NCI-H2227 treated with DMSO at 0.1 percent for 48 hours (cell line): ENCODE results near the gene SEPTIN2.
"Not testable (repeated sequence)": the region's sequence is repeated elsewhere in the genome, so short reads cannot be mapped to it uniquely, and the experiment has no call there.

Experiments used
- DNase-seq: peaks from one replicate; lab custom pipeline; 2025; lab: John Stamatoyannopoulos, UW

The SEPTIN2 gene

DNA sequence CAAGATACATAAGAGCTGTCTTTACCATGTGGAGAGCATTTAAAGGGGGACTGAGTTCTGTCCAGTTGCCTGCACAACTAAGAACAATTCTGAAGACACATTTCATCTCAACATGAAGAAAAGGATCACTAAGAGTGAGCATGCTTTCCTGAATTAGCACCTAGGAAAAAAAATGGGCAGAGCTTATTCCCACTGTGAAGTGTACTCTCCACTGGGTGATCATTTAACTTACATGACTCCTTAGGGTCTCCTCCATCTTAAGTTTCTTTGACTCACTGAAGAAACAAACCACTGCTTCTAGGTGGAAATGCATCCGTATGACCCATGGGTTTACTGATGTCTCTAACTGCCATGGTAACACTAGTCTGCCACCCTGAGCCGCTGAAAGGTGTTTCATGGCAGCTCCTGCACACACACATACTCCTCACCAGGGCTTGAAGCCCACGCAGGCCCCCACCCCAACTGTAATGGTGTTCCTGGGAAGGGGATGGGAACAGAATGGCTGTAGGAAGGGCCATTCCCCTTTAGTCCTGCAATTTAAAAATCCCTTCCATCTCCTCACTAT, 27.3 kb upstream of the SEPTIN2 start:
- no peak for DNase-seq

DNA sequence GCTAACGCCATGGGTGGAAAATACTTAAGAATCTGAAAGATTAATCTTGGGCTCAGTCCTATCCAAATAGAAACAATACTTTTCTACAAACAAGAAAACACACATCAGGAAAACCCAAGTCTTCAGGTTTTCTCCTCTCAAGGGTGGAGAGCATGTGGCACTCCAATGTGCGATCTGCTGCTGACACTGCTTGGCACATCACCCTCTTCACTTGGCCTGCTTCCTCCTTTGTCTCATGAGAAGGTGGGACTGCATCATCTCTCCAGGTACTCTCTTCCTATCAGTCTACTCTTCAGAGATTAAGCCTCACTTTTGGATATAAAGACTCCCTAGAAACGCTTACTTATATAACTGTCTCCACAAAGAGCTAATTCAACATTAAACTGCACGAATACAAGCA, 26.7 kb upstream of the SEPTIN2 start:
- DNase-seq: no peak

DNA sequence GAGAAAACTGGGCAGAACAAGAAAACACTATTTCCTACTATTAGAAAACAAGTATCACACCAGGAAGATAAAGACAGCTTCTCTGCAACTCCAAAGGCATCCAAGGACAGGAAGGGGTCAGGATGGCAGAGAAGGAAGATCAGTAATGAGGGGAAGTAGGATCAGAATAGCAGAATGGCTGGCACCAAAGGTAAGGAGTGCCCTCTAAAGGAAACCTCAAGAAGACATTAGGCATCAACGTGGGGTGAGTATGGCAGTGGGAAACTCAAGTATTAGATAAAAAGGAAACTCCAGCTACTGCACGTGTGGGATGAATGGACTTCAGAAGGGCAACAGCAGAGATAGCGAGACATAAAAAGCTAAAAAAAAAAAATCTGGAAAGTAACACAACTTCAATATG, 26.1 kb upstream of the SEPTIN2 start:
- no peak for DNase-seq

DNA sequence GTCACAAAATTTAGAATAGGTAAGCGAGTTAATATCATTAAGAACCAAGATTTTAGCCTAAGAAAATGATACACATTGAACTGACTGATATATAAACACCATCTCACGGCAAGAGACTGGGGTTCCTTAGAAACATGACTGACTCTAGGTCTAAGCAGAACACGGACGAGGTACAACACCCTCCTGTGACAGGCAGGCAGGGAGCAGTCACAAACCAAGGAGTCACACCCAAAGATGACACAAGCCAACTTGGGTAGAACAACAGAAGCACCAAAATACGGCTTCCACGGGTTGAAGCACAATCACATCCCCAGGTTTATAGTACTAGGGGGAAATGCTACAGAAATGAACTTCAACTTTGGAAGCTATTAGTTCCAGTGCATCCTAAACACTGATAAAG, 24.6 kb upstream of the SEPTIN2 start:
- DNase-seq: no peak

DNA sequence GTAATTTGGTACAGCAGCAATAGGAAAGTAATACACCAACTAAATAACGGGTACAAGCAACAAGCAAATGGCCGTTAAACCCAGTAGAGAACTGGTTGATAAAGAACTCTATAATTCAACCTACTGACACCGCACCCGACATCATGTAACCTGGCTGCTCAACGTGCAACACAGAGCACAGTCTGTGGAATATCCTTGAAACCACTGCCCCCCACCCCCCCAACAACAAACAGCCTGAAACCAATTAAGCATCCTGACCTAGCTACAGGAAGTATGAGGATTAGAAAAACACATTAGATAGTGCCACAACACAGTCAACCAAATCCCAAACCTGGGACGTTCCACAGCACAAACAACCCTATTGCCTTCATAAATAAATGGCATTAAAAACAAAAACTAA, 23.7 kb upstream of the SEPTIN2 start:
- no peak for DNase-seq

DNA sequence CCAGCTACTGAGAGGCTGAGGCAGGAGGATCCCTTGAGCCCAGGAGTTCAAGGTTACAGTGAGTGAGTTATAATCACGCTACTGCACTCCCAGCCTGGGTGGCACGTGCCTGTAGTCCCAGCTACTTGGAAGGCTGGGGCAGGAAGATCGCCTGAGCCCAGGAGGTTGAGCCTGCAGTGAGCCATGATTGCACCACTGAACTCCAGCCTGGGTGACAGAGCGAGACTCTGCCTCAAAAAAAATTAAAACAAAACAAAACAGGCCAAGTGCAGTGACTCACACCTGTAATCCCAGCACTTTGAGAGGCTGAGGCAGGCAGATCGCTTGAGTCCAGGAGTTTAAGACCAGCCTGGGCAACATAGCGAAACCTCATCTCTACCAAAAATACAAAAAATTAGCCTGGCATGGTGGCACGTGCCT, 22.3 kb upstream of the SEPTIN2 start:
- DNase-seq: not testable (repeated sequence)

DNA sequence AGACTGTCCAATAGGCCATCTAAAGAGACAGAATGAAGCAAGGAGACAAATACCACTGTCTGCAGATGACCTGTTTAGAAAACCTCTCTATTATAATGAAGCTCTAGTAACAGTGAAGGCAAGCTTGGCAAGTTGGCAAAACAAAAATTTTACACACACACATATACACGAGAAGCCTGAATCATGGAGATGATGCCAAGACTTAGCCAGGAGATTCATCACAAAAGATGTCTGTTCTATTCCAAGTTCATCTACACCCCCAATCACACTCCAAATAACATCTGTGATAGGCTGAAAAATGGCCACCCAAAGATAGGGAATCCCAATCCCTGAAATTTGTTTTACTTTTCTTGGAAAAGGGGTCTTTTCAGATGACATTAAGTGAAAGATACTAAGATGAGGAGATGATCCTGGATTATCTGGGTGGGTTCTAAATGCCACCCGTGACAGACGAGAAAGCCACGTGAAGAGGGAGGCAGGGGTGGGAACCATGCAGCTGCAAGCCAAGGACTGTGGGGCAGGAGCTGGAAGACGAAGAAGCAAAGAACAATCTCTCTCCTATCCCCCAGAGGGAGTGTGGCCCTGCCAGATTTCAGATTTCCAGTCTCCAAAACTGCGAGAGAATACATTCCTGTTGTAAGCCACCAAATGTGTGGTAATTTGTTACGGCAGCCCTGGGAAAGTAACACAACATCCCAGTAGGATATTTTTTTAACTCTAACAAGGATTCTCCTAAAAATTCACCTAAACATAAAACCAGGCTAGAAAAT, 20.2 kb upstream of the SEPTIN2 start:
- DNase-seq: no peak

DNA sequence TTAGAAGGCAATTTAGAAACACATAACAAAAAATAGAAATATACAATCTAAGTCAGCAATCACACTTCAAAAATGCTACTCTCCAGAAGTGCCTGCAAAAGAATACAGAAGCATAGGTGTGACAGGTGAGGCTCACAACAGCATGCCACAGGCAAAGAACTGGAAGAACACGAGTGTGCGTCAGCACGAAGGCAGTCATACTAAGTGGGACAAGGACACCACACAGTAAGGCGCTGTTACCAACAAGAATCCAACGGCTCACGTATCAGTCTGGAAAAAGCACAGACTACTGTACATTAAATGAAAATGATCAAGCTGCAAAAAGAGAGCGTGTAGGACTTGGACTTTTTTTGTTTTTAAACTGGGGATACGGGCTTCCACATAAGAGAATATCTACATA, 19.0 kb upstream of the SEPTIN2 start:
- no peak for DNase-seq

DNA sequence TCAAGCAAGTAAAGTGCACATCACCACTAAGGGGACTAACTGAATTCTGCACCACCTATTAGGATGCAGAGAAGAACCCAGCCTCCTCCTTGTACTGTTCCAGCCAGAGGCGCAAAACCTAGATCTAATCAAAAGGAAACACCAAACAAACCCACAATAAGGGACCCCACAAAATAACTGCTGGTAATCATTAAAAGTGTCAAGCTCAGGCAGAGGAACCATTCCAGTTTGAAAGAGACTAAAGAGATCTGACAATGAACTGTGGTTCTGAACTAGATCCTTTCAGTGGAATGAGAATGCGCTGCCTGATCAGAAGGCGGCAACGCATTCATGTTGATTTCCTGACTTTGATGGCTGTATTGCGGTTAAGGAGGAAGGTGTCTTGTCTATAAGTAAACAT, 17.1 kb upstream of the SEPTIN2 start:
- DNase-seq: no peak

DNA sequence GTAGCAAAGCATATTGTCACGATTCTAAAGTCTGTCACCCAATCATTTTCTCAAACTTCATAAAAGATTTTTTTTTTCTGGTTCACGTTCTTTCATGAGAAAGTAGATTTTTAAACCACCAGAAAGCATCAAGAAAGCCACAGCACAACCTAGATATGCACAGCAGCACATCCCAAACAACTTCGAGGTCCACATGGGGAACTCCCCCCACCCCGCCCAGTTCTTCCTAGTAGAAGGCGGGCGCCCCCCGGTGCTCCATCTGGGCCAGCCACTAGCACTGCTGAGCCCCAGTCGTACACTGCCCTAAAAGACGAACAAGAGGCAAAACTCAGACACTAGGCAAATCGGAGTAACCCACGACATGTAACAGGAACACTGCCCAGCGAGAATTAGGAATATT, 15.7 kb upstream of the SEPTIN2 start:
- DNase-seq: no peak

DNA sequence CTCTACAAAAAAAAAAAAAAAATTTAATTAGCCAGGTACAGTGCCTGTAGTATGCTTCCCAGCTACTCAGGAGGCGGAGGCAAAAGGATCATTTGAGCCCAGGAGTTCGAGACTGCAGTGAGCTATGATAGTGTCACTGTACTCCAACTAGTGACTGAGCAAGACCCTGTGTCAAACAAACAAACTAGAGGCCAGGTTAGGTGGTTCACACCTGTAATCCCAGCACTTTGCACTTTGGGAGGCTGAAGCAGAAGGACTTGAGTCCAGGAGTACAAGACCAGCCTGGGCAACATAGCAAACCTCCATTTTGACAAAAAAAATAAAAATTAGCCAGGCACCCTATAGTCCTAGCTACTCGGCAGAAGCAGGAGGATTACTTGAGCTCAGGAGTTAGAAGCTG, 13.6 kb upstream of the SEPTIN2 start:
- no peak for DNase-seq

DNA sequence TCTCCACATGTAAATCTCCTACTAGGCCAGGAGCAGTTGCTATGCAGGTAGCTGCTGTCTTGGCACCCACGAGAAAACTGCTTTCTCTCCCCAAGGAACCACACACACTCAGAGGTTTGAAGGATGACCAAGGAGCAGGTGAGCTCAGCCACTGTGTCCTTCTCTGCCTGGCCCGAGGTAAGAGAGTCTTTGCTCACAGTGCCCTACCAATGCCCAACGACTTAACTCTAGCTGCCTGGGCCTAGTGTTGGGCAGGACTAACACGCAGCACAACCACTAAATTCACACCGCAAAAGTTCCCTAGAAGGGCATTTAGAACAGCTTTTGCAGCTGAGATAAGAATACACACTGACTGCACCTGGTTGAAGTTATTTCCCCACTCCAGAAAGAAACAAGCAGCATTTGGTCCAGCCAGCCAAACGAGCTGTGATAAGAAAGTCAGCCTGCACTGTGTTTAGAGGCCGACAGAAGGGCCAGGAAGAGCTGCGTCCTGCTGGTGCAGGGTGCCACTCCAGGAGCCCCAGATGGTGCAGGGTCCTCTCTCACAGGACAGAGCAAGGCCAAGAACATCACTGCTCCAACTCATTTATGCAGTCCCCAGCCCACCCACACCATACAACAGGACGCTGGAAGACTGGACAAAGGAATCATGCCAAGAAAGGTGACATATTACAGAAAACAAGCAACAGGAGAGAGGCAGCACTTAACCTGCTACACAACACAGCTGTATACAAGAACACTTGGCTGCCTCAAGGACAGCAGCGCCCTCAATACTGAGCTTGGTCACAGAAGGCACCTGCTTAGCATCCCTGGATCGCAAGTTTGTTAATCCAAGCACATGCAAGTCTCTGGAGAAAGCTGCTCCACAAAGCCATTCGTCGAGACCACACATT, 12.7 kb upstream of the SEPTIN2 start:
- DNase-seq: no peak

DNA sequence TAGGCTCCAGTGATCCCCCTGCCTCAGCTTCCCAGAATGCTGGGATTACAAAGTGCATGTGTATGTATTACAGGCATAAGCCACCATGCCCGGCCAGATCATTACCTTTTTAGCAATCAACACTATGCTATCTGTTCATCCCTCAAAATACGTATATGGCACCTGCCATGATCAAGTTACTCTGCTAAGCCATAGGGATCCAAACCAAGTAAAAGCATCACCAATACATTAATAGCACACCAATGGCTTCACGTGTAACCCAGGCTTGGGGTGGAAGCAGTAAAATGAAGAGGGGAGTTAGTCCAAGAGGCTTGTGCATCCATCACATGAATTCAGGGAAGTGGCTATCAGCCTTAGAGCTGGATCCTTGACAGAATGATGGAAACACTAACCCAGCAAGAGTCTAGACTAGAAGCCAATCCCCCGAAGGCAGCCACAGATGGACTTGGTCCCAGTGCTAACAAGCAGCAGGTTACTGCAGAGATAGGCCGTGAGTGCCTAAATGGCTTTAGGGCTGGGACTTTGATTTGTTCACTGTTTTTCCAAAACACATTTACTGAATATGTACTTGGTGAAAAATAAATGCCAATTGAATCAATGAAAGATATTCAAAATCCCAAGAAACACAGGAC, 11.6 kb upstream of the SEPTIN2 start:
- no peak for DNase-seq

DNA sequence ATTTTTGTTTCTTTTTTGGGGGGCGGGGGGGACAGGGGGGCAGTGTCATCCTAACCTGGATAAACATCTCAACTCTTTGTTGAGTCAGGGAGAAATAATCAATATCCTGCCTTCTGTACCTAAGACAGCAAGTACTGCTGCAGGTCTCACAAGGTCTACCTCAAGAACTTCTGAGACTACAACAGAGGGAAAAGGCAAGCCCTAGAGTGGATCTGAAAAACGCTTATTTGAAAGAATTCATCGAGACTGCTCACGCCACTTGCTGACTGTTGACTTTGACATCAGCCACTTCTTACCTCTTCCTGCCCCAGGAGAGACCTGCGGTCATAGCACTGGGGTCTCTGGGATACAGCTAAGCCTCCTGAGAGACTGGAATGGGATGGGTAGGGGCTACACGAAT, 8.7 kb upstream of the SEPTIN2 start:
- DNase-seq: no peak

DNA sequence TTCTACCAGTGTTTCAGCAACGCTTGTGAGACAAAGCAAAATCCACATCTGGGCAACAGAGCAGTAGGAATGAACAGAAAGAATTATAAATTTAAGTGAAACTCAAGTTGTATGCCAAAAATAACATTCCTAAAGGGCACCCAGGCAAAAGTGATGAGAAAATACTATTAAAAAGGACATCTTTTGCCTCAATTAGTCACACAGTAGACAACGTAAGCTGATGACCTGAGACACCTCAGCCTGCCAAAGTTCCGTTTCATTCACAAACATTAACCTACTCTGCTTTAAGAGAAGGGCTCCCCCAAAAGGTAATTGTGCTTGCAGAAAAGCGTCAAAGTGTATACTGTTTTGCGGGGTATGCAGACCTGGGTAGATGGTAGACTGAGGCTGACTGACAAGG, 7.5 kb upstream of the SEPTIN2 start:
- DNase-seq: no peak

DNA sequence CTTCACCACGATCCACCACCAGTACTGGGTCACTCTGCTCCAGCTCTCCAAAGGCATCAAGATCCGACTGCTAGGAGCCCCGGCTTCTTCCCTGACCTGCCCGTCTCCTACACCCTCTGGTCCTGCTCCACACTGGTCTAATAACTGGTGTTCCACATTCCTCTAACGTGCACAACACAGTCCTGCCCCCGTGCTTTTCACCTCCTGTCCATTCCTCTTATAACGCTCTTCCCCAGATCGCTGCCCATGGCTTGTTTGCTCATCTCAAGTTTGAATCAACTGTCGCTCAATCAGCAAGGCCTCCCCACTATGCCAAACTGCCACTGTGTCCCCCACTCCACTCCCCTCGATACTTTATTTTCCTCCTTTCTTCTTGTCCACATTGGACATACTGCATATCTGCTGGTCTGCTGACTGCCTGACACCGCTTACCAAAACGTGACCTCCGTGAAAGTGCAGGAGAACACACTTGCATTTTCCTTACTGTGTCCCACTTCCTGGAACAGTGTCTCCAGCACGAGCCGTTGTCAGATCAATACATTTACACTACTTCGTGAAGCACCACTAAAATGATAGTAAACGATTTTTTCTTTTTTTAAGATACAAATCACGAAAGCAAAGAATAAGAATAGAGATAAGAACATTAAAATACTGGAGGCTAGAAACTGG, 6.8 kb upstream of the SEPTIN2 start:
- DNase-seq: no peak

DNA sequence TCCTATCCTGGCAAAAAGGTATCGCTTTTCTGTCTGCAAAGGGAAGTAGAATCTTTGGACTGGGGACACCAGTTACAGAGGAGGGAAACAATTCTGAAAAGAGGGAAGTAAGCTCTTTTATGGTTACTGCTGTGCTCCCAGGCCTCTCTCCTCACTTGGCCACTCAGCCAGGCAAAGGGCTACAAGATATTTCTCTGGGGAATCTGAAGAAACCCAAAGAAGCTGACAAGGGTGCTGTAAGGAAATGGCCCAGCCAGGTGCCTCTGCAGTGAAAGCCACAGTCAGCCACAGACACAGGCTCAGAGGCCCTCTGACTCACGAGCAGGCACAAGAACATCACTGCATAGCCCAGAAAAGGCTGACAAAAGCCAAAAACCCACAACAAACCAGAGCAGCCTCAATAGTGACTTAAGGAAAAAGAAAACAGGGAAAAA, 6.0 kb upstream of the SEPTIN2 start:
- DNase-seq: no peak

DNA sequence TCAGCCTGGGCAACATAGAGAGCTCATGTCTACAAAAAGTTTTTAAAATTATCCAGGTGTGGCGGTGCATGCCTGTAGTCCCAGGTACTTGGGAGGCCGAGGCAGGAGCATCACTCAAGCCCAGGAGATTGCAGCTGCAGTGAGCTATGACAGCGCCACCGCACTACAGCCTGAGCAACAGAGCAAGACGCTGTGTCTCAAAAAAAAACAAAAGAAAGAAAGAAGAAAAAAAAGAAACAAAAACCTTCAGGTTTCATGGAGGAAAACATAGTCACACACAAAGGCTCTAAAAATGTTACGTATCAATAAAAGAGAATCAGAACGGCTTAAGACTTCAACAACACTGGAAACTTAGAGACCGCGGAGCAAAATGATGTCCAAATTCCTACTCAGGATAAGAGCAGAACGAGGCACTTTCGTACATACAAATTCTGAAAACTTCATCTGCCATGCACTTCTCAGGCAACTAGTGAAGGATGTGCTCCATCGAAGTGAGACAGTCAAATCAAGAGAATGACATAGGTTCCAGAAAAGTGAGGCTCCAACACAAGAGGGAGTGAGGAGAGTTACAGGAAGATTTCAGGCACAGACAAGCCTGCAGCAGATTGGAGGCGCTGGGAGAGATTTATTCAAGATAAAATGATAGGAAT, 4.7 kb upstream of the SEPTIN2 start:
- no peak for DNase-seq

DNA sequence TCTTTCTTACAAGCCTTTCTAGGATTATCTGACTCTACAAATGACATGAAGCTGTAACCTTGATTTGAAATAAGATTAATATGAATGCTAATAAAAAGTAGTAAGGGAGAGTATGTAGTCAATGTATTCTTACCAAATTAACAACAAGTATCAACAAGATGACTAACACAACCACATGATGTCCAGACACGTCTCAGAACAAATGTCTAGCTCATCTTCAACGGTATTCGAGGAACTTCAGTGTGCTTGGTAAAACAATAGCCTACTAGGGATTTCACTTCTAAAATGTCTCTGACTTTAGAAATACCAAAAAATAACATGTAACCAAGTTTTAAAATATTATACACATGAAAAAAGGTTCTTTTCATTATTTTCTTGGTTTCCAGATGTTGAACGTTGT, 3.6 kb upstream of the SEPTIN2 start:
- DNase-seq: no peak

DNA sequence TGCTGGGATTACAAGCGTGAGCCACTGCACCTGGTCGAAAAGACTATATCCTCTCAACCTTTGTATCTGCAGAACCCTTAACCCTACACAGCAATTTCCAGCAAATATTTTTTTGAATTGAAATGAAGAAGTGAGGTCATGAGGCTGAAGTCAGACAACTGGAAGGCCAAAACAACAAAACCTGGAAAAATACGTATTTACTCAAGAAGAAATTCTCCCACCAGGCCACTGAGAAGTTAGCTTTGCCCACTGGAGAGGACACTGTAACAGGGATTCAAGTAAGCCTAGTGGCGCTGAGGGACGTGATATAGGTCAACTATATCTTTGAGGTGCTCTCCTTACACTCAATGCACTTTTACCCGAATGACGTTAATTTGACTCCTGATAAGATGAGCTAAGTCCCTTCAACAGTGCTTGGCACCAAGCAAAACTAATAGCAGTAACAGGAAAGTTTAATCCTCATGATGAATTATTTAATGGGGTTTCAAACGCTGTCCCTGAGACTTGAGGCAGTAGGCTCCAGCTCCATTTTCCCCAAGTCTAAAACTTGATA, 2.1 kb upstream of the SEPTIN2 start:
- no peak for DNase-seq
